HepG2 (cell line): ENCODE data around the gene CCDC97. TPM values are rescaled to one million over a fixed set of nuclear protein-coding genes. Genes with fewer than 3 reads are reported as not detected.

Experiments used
- GPN1 ChIP-seq: sonication (generic); formaldehyde crosslinking; IDR thresholded peaks from 2 replicates; pipeline ENCODE4 v1.5.1; 2020; ENCODE audit warnings: missing genetic modification reagents, borderline replicate concordance
- HOXA3 ChIP-seq: sonication (generic); formaldehyde crosslinking; IDR thresholded peaks from 2 replicates; pipeline ENCODE4 v1.5.0; 2020; ENCODE audit warnings: missing genetic modification reagents
- HOXD1 ChIP-seq: sonication (generic); formaldehyde crosslinking; IDR thresholded peaks from 2 replicates; pipeline ENCODE4 v1.5.0; 2020; ENCODE audit warnings: missing genetic modification reagents
- LBX2 ChIP-seq: sonication (generic); formaldehyde crosslinking; IDR thresholded peaks from 2 replicates; pipeline ENCODE4 v1.5.0; 2020; ENCODE audit warnings: missing genetic modification reagents, mild to moderate bottlenecking, borderline replicate concordance
- LCORL ChIP-seq, 2 experiments: fragments of 450-650 bp in 1 of 2; sonication (generic) in 1 of 2; formaldehyde crosslinking in 1 of 2; IDR thresholded peaks; 2 replicates each; pipeline versions ENCODE4 v1.5.0 to v1.6.1; 2017 to 2020; ENCODE audit warnings: antibody characterized with exemption in 1 of 2, missing genetic modification reagents in 1 of 2
- MYNN ChIP-seq: sonication (generic); formaldehyde crosslinking; IDR thresholded peaks from 2 replicates; pipeline ENCODE4 v1.4.0; 2020; ENCODE audit warnings: mild to moderate bottlenecking, low read depth, missing genetic modification reagents
- THAP11 ChIP-seq: IDR thresholded peaks from 2 replicates; pipeline ENCODE4 v1.6.1; 2016; ENCODE audit warnings: missing biosample characterization, missing genetic modification reagents
- ZBTB7B ChIP-seq: sonication (generic); formaldehyde crosslinking; IDR thresholded peaks from 2 replicates; pipeline ENCODE4 v1.4.0; 2020; ENCODE audit warnings: missing genetic modification reagents
- ZNF142 ChIP-seq: sonication (generic); formaldehyde crosslinking; IDR thresholded peaks from 2 replicates; pipeline ENCODE4 v1.4.0; 2020; ENCODE audit warnings: missing genetic modification reagents
- ZNF407 ChIP-seq: sonication (generic); formaldehyde crosslinking; IDR thresholded peaks from one replicate; pipeline ENCODE4 v1.5.1; 2020; ENCODE audit warnings: mild to moderate bottlenecking, missing genetic modification reagents; ENCODE audit errors: not compliant biosample characterization
- ZNF709 ChIP-seq: sonication (generic); formaldehyde crosslinking; IDR thresholded peaks from 2 replicates; pipeline ENCODE4 v1.5.0; 2020; ENCODE audit warnings: mild to moderate bottlenecking, missing genetic modification reagents
- ZNF768 ChIP-seq: sonication (generic); formaldehyde crosslinking; IDR thresholded peaks from 2 replicates; pipeline ENCODE4 v1.4.0; 2020; ENCODE audit warnings: missing genetic modification reagents
- ZSCAN9 ChIP-seq: IDR thresholded peaks from 2 replicates; pipeline ENCODE4 v1.6.1; 2016; ENCODE audit warnings: borderline replicate concordance
- polyA plus RNA-seq, 8 experiments: library from polyadenylated mRNA; depleted of rRNA in 3 of 8; stranded (reverse) in 7 of 8; unstranded in 1 of 8; fragments of >200 nt; fragmentation: Illumina TruSeq in 4 of 8; extraction: Trizol in 4 of 8; gene quantifications; 2 replicates each; pipeline versions ENCODE4 v1.2.1 to v1.2.3, GENCODE V29; 2011 to 2016; ENCODE audit warnings: low read depth in 4 of 8, missing spikeins in 1 of 8, mixed read lengths in 1 of 8; ENCODE audit not compliant: insufficient read depth in 1 of 8
- total RNA-seq, 5 experiments: library from RNA; depleted of rRNA; stranded (reverse); fragments of >200 nt; fragmentation: Illumina TruSeq; extraction: Trizol; gene quantifications; 2 replicates each; pipeline ENCODE4 v1.2.3, GENCODE V29; 2016; ENCODE audit warnings: low read depth in 1 of 5

The CCDC97 gene
- total and polyA plus RNA-seq, 2 of the 13 experiments (the other 11 are each of a cell fraction or from before 2014, with no cell fraction given): 6.2 to 7.3 TPM

GRCh38 chr19:41310033-41310831 is at the start of gene CCDC97 (continued):
- no peak for TF ChIP-seq ZNF407 (CRISPR knock-in tag)
- TF ChIP-seq MYNN (CRISPR knock-in tag): 0 out of 2 replicates have a peak, but pooled peaks have one; percentile 78
- TF ChIP-seq THAP11 (CRISPR knock-in tag): peak; percentile 91
- TF ChIP-seq HOXD1 (CRISPR knock-in tag): 0 out of 2 replicates have a peak, but pooled peaks have one; percentile 54
- TF ChIP-seq ZNF142 (CRISPR knock-in tag): no peak
- 0 out of 2 replicates have a peak, but pooled peaks have one; percentile 20 for TF ChIP-seq ZSCAN9
- peak; percentile 82 for TF ChIP-seq HOXA3 (CRISPR knock-in tag)
- TF ChIP-seq ZNF768 (CRISPR knock-in tag): peak; percentile 81; the same call in 1 of the 2 replicates
- peak; percentile 86 for TF ChIP-seq ZBTB7B (CRISPR knock-in tag)
- no peak; the same call in 1 of the 2 replicates for TF ChIP-seq LCORL (IDR thresholded peaks at IDR 0.05)
- TF ChIP-seq LCORL (CRISPR knock-in tag; IDR thresholded peaks at IDR 0.05): peak; percentile 65
- no peak for TF ChIP-seq GPN1 (CRISPR knock-in tag)
- TF ChIP-seq LBX2: no peak
- TF ChIP-seq ZNF709: peak; percentile 81
